Upper lobe of right lung (tissue), 1 donor: ENCODE data around the gene ISCU. TPM values are rescaled to one million over a fixed set of nuclear protein-coding genes. Genes with fewer than 3 reads are reported as not detected.

Experiments
- ATAC-seq: fragments of 200-7000 bp; cut with Tn5 transposase; one replicate; pipeline ENCODE4 v1.9.1; 2020; ENCODE audit warnings: mild to moderate bottlenecking, moderate library complexity
- DNase-seq: peaks from one replicate; pipeline ENCODE4 v3.0.0-alpha.2; 2020
- H3K27ac ChIP-seq: fragments of 200-600 bp; one replicate; pipeline ENCODE4 v1.8.0; 2022
- H3K27me3 ChIP-seq: fragments of 200-600 bp; one replicate; pipeline ENCODE4 v1.8.0; 2022; ENCODE audit warnings: mild to moderate bottlenecking
- H3K36me3 ChIP-seq: fragments of 200-600 bp; one replicate; pipeline ENCODE4 v1.8.0; 2022
- H3K4me1 ChIP-seq: fragments of 200-600 bp; one replicate; pipeline ENCODE4 v1.8.0; 2022
- H3K4me3 ChIP-seq: fragments of 200-600 bp; one replicate; pipeline ENCODE4 v1.8.0; 2022; ENCODE audit warnings: mild to moderate bottlenecking
- H3K9me3 ChIP-seq: fragments of 200-600 bp; one replicate; pipeline ENCODE4 v1.8.0; 2022
- CTCF ChIP-seq: fragments of 200-600 bp; IDR thresholded peaks from one replicate; pipeline ENCODE4 v1.8.0; 2022; ENCODE audit warnings: antibody characterized with exemption
- intact Hi-C: fragments of 100-400 bp; cut with DNase I; formaldehyde crosslinking; loops from one replicate; pipeline ENCODE4 v1.11.0; 2022
- long read RNA-seq: library from polyadenylated mRNA; unstranded; transcript quantifications from one replicate; pipeline ENCODE4 v2.0.0, GENCODE V29; 2021
- total RNA-seq: library from RNA; stranded (reverse); fragmentation: NEBNext Ultra II Directional; extraction: Animal tissue kit (Norgen Biotek cat#: 25700); gene quantifications from one replicate; pipeline ENCODE4 v1.2.1, GENCODE V29; 2021
- donor health status: DM: no; HTN: yes; CAD: no; lungs with severe emphysema.

The ISCU gene
- 138 TPM for total RNA-seq
- long read RNA-seq, transcript ISCU-201 (5 exons, 994 nt) = major isoform, 119 of 153 reads
- long read RNA-seq, partial matches to known transcripts = 26 of 153 reads
- long read RNA-seq, other reads (novel, unspliced or antisense) = 3 of 153 reads

DNA sequence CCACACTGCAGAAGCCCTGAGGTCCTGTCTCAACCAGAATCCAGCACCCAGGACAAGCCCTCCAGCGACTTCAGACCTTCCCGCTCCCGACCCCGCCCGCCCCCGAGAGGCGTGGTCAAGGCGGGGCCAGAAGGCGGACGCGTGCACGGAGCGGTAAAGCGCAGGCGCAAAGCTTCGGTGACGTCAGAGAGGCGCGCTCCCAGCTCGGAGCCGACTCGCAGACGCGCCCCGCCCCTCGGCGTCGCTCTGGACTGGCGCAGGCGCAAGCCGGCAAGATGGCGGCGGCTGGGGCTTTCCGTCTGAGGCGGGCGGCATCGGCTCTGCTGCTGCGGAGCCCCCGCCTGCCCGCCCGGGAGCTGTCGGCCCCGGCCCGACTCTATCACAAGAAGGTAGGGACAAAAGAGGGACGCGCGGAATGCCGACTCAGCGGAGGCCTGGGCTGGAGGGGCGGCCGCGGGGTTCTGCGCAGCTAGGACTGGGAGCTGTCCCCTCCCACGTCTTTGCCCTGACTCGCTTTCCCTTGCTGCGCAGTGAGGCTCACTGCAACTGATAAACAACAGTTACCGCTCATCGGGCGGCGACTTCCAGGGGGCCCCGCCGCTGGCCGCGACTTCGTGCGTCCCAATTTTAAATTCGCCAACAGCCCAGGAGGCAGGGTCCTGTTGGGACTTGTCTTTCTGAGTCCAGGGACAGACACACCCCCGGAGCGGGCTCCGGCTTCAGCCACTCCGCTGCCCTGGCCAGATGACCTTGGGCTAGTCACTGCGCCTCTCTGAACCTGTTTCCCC is at the start of gene ISCU:
Gene ISCU (plus strand): TSS at position 249 of the 788 bp plus-strand sequence. CDS start 27 bp downstream, at position 276.
- no peaks in the 10 kb centered on the region for H3K9me3 ChIP-seq

GRCh38 chr12:108514468-108514972 is 47.9 kb upstream of the ISCU start:
- H3K36me3 ChIP-seq = peaks cover 23% of the 10 kb centered on the region
- ATAC-seq (peak; percentile 3), DNase-seq (no peak)
- TF ChIP-seq CTCF = no peak
- H3K27me3 ChIP-seq = no peaks in the 10 kb centered on the region
- H3K4me3 ChIP-seq = peak overlapping the region; percentile 86
- H3K4me1 ChIP-seq = peaks cover 11% of the 10 kb centered on the region
- intact Hi-C loops = no loop called here
- H3K27ac ChIP-seq = peak overlapping the region; percentile 44
- H3K9me3 ChIP-seq = no peaks in the 10 kb centered on the region

More for the DNA sequence above, at the start of gene ISCU:
- Histone ChIP-seq H3K27me3 (no peaks in the 10 kb centered on the region), H3K4me3 (peak within 1 kb of the TSS; percentile 90), H3K36me3 (peaks cover 46% of the 10 kb centered on the region), H3K27ac (peak within 1 kb of the TSS; percentile 94), H3K4me1 (peaks cover 49% of the 10 kb centered on the region)
- TF ChIP-seq CTCF = no peak
- DNase-seq (peak; percentile 99), ATAC-seq (peak; percentile 94)
- intact Hi-C loops = loop anchor here (5.0 to 10.0 kb wide), 2 partner anchors 55 to 242 kb away; no protein-coding TSS in a partner anchor

DNA sequence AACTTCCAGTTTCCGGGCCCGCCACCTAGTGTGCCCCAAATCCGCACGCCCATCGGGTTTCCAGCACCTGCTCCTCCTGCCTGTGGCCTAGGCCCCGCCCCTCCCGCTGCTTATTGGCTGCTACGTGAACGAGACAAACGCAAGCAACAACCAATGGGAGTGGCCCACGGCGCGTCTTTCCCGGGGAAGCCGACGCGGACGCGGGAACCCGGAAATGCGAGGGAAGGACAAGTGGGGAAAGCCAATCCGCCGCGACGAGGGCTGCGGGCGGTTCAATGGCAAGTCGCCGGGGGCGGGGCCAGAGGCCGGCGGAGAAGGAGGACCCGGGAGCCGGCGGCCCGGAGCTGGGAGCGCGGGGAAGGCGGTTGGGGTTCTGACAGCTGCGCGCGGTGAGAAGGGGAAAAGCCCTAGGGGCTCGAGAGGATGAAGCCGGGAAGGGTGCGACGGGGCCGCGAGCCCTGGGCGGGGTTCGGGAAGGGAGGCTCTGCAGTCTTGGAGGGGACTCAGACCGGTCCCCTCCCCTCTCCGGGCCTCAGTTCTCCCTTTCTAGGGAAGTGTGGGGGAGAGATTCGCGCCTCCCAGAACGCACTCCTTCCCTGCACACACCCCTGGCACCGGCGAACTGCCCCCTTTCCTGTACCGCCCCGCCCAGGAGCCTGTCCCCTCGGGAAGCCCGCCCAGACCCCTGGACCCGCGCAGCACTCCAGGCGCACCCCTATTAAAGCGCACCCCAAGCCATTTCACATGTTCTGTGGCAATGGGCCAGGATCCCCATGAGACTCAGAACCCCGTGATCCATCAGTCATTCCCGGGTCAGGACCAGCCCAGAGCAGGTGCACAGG is 47.2 kb upstream of the ISCU start, which contains the start of gene FICD:
Gene FICD (plus strand): TSS at position 305 of the 842 bp plus-strand sequence. CDS start 1,696 bp downstream, outside the sequence.
- TF ChIP-seq CTCF = no peak
- Histone ChIP-seq H3K27me3 (no peaks in the 10 kb centered on the region), H3K36me3 (peaks cover 29% of the 10 kb centered on the region), H3K4me3 (peak within 1 kb of the TSS; percentile 86), H3K9me3 (no peaks in the 10 kb centered on the region), H3K27ac (peak within 1 kb of the TSS; percentile 74), H3K4me1 (peaks cover 11% of the 10 kb centered on the region)
- ATAC-seq (peak; percentile 96), DNase-seq (peak; percentile 100)
- intact Hi-C loops = no loop called here

- H3K27ac ChIP-seq = peak overlapping the region; percentile 74
- H3K27me3 ChIP-seq = no peaks in the 10 kb centered on the region
- H3K4me1 ChIP-seq = peaks cover 11% of the 10 kb centered on the region
- no peak for DNase-seq
- H3K36me3 ChIP-seq = peaks cover 37% of the 10 kb centered on the region
- H3K4me3 ChIP-seq = peak overlapping the region; percentile 86
- intact Hi-C loops = no loop called here
- TF ChIP-seq CTCF = no peak
- peak; percentile 3 for ATAC-seq
- no peaks in the 10 kb centered on the region for H3K9me3 ChIP-seq
These were observed 46.5 kb upstream of the ISCU start for GRCh38 chr12:108515916-108516315.

DNA sequence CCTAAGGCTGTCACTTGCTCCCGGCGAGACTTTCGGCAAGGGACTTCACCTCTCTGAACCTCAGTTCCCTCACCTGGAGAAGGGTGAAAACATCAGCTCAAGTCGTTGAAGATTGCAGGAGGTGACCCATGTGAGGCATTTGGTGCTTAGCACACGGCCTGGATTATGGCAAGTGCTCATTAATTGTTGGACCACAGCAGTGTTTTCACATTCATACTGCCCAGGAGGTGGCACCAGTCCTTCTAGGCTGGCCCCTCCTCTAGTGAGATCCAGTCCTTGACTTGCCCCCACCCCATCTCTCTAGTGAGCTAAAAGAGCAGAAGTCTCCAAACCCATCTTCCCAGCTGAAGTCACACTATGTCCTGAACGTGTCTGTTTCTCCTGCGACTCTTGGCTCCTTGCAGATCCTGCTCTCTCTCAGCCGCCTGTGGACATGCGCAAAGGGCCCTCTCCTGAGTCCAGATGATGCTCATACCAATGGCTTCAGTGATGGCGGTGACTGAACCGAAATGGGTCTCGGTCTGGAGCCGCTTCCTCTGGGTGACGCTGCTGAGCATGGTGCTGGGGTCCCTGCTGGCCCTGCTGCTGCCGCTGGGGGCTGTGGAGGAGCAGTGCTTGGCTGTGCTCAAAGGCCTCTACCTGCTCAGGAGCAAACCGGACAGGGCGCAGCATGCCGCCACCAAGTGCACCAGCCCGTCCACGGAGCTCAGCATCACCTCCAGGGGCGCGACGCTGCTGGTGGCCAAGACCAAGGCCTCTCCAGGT is 45.7 kb upstream of the ISCU start:
- Histone ChIP-seq H3K27me3 (no peaks in the 10 kb centered on the region), H3K36me3 (peaks cover 44% of the 10 kb centered on the region), H3K27ac (no peak overlapping the region), H3K4me1 (peaks cover 11% of the 10 kb centered on the region), H3K4me3 (no peak overlapping the region), H3K9me3 (no peaks in the 10 kb centered on the region)
- no peak for TF ChIP-seq CTCF
- ATAC-seq = no peak
- intact Hi-C loops = no loop called here
- no peak for DNase-seq
